Ammon's horn (tissue), 1 donor: Measurements from ENCODE around the gene CENPF.
"Not testable (repeated sequence)": the region's sequence is repeated elsewhere in the genome, so short reads cannot be mapped to it uniquely, and the experiment has no call there.

Experiments
- DNase-seq: peaks from one replicate; pipeline ENCODE4 v3.0.0-alpha.2; 2016; ENCODE audit warnings: low spot score

The CENPF gene

GRCh38 chr1:214662223-214662785, 59.3 kb downstream of the CENPF start:
- no peak for DNase-seq

- DNase-seq, result no peak
These were observed 61.8 kb downstream of the CENPF start for GRCh38 chr1:214664651-214665433.

GRCh38 chr1:214665606-214666110, 62.7 kb downstream of the CENPF start:
- no peak for DNase-seq

- DNase-seq, result no peak
These were observed 63.7 kb downstream of the CENPF start for GRCh38 chr1:214666674-214667073.

GRCh38 chr1:214670098-214670497, 67.1 kb downstream of the CENPF start:
- peak; percentile 10 for DNase-seq

GRCh38 chr1:214673029-214673428, 70.0 kb downstream of the CENPF start:
- not testable (repeated sequence) for DNase-seq

GRCh38 chr1:214673576-214673975, 70.6 kb downstream of the CENPF start:
- no peak for DNase-seq

GRCh38 chr1:214675524-214675923, 72.5 kb downstream of the CENPF start:
- not testable (repeated sequence) for DNase-seq

GRCh38 chr1:214676747-214677146, 73.8 kb downstream of the CENPF start:
- no peak for DNase-seq

- no peak for DNase-seq
These were observed 75.0 kb downstream of the CENPF start for GRCh38 chr1:214677945-214678344.

- DNase-seq, result no peak
These were observed 75.4 kb downstream of the CENPF start for GRCh38 chr1:214678386-214678785.

- no peak for DNase-seq
These were observed 80.6 kb downstream of the CENPF start for GRCh38 chr1:214683621-214684020.

- DNase-seq, result no peak
These were observed 82.9 kb downstream of the CENPF start for GRCh38 chr1:214685906-214686305.

GRCh38 chr1:214686497-214686896, 83.5 kb downstream of the CENPF start:
- DNase-seq, result no peak

- no peak for DNase-seq
These were observed 85.9 kb downstream of the CENPF start for GRCh38 chr1:214688891-214689290.

GRCh38 chr1:214694769-214695168, 91.8 kb downstream of the CENPF start:
- no peak for DNase-seq

GRCh38 chr1:214698559-214698958, 95.6 kb downstream of the CENPF start:
- no peak for DNase-seq

GRCh38 chr1:214700437-214700836, 97.4 kb downstream of the CENPF start:
- DNase-seq, result no peak

- no peak for DNase-seq
These were observed 99.6 kb downstream of the CENPF start for GRCh38 chr1:214702556-214702955.

GRCh38 chr1:214707306-214708087, 104.5 kb downstream of the CENPF start:
- no peak for DNase-seq

- DNase-seq, result no peak
These were observed 105.4 kb downstream of the CENPF start for GRCh38 chr1:214708321-214708955.

GRCh38 chr1:214709241-214709640, 106.2 kb downstream of the CENPF start:
- DNase-seq, result no peak
